NCI-H187 (cell line): ENCODE results near the gene PRSS56.
A peak's percentile ranks its signal among the peaks of the same experiment; 100 is the strongest.

Source experiments
- DNase-seq, 2 experiments: peaks; one replicate each; lab custom pipeline; 2025; lab: John Stamatoyannopoulos, UW

Gene PRSS56

DNA sequence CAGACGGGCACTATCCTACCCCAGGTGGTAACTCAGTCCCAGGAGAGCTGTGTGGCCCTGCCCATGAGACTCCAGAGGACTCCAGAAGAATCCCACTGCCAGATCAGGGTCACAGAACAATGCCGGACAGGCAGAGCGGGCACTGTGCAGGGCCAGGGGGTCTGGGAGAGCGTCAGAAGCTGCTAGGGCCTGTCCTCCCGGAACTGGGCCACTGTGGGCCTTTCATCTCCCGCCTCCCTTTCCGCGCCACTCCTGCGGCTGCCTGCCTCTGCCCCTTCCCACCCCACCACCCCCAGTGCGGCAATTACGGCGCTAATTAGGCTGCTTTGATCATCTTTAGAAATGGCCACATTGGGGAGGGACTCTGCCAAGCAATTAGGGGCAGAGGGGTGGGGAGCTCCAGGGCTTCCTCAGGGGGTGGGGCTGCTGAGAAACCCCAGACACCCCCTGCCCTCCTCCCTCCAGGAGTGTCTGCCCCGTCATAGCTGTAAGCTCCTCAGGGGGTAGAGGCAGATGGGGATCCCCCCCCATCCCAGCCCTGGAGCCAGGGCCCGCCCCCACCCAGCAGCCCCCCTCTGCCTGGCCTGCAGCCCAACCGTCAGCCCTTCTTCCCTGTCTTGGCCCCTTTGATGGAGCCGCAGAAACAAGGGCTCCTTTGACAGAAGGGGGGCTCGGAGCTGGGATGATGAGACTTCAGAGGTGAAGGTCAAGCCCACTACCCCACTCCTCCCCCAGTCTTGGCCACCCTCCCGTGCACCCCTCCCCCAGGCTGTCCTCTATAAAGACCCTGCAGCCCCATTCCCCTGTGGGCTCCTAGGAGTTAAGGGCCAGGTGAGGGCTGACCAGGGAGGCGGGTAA, at the start of gene PRSS56:
Gene PRSS56 (plus strand): TSS at position 808 of the 858 bp plus-strand sequence. CDS start 211 bp downstream, outside the sequence.
- no peak for DNase-seq

- peak; percentile 68 to 78 for DNase-seq
These were observed 46.7 kb upstream of the PRSS56 start for GRCh38 chr2:232473467-232473890.

GRCh38 chr2:232476045-232476444, 44.1 kb upstream of the PRSS56 start:
- DNase-seq, result no peak

DNA sequence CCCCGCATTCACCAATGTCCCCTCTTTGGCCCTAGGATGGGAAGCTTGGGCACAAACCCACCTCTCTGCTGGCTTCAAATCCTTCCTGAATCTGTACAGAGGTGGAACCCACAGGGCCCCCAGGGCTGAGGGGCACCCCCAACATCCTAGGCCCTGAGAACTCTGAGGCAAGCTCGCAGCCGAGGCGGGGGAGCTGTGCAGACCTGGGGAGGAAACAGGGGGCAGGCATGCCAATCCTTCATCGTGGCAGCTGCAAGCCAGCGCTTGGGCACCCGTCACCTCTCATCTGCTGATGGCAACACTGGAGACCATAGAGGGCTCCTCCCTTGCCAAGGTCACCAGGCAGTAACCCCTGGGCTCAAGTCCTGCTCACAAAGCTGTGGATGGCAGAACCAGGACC, 43.4 kb upstream of the PRSS56 start:
- no peak for DNase-seq

- DNase-seq, result no peak
These were observed 42.3 kb upstream of the PRSS56 start for GRCh38 chr2:232477751-232478510.

DNA sequence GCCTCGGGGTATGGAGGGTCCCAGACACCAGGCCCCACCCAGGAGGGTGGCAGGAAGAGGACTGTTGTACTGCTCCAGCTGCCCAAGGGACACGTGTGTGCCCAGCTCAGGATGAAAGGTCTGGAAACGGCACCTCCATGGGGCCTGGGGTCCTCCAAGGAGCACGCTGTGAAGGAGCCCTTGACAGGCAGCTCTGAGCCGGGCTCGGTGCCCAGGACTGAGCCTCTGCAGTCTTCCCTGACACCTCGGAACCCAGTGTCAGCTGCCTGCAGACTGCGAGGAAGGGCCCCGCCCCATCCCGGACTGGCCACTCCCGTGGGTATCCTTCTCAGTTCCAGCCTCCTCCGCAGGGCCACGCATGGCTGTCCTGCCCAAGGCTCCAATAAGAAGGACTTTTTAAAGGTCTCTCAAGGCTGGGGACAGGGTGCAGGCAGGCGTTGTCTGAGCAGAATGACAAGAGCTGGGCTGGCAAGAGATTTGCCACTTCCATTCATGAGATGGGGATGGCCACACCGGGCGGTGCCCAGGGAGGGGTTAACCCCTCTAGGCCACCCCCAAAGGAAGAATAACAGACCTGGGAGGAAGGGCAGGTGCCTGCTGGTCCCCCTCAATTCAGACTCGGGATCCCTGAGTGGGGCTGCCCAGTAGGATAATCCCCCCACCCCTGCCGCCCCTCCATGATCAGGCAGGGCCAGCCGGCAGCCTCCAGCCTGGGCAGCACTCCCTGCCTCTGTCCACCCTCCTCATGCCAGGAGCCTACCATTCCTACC, 41.4 kb upstream of the PRSS56 start:
- no peak for DNase-seq

- DNase-seq, result no peak
These were observed 40.6 kb upstream of the PRSS56 start for GRCh38 chr2:232479341-232480200.

- no peak for DNase-seq
These were observed 39.7 kb upstream of the PRSS56 start for GRCh38 chr2:232480201-232481190.

GRCh38 chr2:232481322-232482140, 38.7 kb upstream of the PRSS56 start:
- no peak for DNase-seq

- DNase-seq, result no peak
These were observed 37.6 kb upstream of the PRSS56 start for GRCh38 chr2:232482301-232483238.

GRCh38 chr2:232483311-232483922, 36.8 kb upstream of the PRSS56 start:
- DNase-seq, result no peak

GRCh38 chr2:232483923-232484627, 36.1 kb upstream of the PRSS56 start:
- DNase-seq, result no peak

DNA sequence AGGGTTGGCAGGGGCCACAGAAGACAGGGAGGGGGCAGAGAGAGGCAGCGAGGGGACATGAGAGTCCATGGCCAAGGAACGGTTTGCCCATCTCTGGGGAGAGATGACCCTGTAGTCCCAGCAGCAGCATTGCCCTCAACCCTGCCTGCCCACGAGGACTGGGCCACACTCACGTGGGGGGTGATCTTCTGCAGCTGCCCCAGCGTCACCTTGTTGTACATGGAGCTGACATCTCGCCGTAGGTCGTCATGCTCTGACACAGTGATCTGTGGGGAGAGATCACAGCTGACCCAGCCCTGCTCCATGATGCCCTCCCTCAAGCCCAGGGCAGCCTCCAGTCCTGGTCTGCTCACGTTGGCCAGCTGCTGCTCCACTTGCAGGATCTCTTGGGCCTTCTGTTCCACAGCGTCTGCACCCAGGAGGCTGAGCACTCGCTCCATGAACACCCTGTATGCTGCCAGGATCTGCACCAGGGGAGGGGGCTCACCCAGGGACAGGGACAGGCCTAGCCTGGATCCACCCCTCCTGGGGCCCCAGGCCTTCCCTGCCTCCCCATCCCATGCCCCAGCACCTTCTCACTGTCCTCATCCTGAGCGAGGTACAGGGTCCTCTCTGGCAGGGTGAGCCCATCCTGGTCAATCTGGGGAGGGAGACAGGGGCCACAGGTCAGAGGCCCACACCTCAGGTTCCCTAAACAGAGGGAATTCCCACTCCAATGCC, 35.4 kb upstream of the PRSS56 start:
- DNase-seq, result no peak

DNA sequence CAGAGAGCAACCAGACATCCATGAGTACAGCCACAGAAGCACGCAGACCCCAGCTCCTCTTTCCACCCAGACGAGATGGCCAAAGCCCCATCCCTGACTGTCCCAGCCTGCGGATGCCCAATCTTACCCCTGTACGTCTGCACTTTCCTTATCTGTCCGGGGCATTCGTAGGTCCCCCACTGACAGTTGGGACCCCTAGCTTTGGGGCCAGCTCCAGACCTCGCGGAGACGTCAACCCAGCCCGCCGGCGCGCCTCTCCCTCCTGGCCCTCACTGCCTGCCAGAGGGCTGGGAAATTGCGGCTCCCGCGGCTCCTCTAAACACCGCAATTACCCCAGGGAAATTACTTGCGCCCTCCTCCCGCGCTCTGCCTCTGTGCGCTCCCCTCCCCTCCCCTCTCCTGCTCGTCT, 34.8 kb upstream of the PRSS56 start:
- no peak for DNase-seq

- no peak for DNase-seq
These were observed 34.2 kb upstream of the PRSS56 start for GRCh38 chr2:232485757-232486557.
